ENCODE results near the gene ENAH.

The ENAH gene

DNA sequence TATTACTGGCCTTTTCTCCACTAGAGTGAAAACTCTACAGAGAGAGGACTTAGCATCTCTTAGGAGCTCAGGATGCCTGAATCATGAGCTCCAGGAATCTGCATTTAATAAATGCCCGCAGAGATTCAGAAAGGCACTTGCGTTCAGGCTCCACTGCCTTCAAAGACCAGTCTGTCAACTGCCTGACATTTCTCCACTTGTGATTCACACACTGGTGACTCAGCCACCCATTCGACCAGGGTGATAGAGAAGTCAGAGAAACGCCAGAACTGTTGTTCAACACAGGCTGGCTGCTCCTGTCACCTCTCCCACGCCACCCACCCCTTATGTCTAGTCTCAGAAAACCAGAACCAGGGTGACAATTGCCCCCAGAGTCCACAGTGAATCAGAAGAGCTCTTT lies 198.2 kb downstream of the ENAH start:
- Histone ChIP-seq H3K4me1 (ENCODE audit: insufficient read depth, low read length, severe bottlenecking) (no peaks in the 10 kb centered on the region), H3K9me3 (ENCODE audit: low read length) (peaks cover 6% of the 10 kb centered on the region), H3K4me3 (ENCODE audit: low read depth, low read length, poor library complexity, severe bottlenecking) (no peak overlapping the region), H4K20me1 (ENCODE audit: insufficient read depth, low read length) (no peaks in the 10 kb centered on the region), H3K9ac (ENCODE audit: low read length) (no peak overlapping the region), H3K79me2 (ENCODE audit: insufficient read depth, low read length) (no peaks in the 10 kb centered on the region), H3K27ac (ENCODE audit: low read depth, low read length, poor library complexity, severe bottlenecking) (no peak overlapping the region), H3K27me3 (ENCODE audit: insufficient read depth, low read length) (no peaks in the 10 kb centered on the region), H3K36me3 (ENCODE audit: insufficient read depth, low read length) (no peaks in the 10 kb centered on the region; the same call in 1 of the 2 replicates), H3K9me2 (ENCODE audit: low read depth, low read length) (no peaks in the 10 kb centered on the region), H2AFZ (ENCODE audit: low read length) (no peak overlapping the region), H3F3A (ENCODE audit: insufficient read depth, low read length) (no peaks in the 10 kb centered on the region), H3K4me2 (ENCODE audit: low read length) (no peak overlapping the region)
- no peak for TF ChIP-seq EZH2 (IDR thresholded peaks at IDR 0.05; ENCODE audit: borderline replicate concordance, low read length)
- TF ChIP-seq, protein P1, sequence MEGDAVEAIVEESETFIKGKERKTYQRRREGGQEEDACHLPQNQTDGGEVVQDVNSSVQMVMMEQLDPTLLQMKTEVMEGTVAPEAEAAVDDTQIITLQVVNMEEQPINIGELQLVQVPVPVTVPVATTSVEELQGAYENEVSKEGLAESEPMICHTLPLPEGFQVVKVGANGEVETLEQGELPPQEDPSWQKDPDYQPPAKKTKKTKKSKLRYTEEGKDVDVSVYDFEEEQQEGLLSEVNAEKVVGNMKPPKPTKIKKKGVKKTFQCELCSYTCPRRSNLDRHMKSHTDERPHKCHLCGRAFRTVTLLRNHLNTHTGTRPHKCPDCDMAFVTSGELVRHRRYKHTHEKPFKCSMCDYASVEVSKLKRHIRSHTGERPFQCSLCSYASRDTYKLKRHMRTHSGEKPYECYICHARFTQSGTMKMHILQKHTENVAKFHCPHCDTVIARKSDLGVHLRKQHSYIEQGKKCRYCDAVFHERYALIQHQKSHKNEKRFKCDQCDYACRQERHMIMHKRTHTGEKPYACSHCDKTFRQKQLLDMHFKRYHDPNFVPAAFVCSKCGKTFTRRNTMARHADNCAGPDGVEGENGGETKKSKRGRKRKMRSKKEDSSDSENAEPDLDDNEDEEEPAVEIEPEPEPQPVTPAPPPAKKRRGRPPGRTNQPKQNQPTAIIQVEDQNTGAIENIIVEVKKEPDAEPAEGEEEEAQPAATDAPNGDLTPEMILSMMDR (IDR thresholded peaks at IDR 0.05; ENCODE audit: low read length) = no peak

- Histone ChIP-seq H2AFZ (ENCODE audit: low read length) (no peak overlapping the region), H4K20me1 (ENCODE audit: insufficient read depth, low read length) (no peaks in the 10 kb centered on the region), H3K4me3 (ENCODE audit: low read depth, low read length, poor library complexity, severe bottlenecking) (no peak overlapping the region), H3F3A (ENCODE audit: insufficient read depth, low read length) (no peaks in the 10 kb centered on the region), H3K9me3 (ENCODE audit: low read length) (peaks cover 6% of the 10 kb centered on the region), H3K4me2 (ENCODE audit: low read length) (no peak overlapping the region), H3K36me3 (ENCODE audit: insufficient read depth, low read length) (no peaks in the 10 kb centered on the region; the same call in 1 of the 2 replicates), H3K9ac (ENCODE audit: low read length) (no peak overlapping the region), H3K79me2 (ENCODE audit: insufficient read depth, low read length) (no peaks in the 10 kb centered on the region), H3K27ac (ENCODE audit: low read depth, low read length, poor library complexity, severe bottlenecking) (no peak overlapping the region), H3K27me3 (ENCODE audit: insufficient read depth, low read length) (no peaks in the 10 kb centered on the region), H3K4me1 (ENCODE audit: insufficient read depth, low read length, severe bottlenecking) (no peaks in the 10 kb centered on the region), H3K9me2 (ENCODE audit: low read depth, low read length) (no peaks in the 10 kb centered on the region)
- TF ChIP-seq, protein P1 (IDR thresholded peaks at IDR 0.05; ENCODE audit: low read length) = no peak
- no peak for TF ChIP-seq EZH2 (IDR thresholded peaks at IDR 0.05; ENCODE audit: borderline replicate concordance, low read length)
Observed at GRCh38 chr1:225453797-225454648, 198.9 kb downstream of the ENAH start.

DNA sequence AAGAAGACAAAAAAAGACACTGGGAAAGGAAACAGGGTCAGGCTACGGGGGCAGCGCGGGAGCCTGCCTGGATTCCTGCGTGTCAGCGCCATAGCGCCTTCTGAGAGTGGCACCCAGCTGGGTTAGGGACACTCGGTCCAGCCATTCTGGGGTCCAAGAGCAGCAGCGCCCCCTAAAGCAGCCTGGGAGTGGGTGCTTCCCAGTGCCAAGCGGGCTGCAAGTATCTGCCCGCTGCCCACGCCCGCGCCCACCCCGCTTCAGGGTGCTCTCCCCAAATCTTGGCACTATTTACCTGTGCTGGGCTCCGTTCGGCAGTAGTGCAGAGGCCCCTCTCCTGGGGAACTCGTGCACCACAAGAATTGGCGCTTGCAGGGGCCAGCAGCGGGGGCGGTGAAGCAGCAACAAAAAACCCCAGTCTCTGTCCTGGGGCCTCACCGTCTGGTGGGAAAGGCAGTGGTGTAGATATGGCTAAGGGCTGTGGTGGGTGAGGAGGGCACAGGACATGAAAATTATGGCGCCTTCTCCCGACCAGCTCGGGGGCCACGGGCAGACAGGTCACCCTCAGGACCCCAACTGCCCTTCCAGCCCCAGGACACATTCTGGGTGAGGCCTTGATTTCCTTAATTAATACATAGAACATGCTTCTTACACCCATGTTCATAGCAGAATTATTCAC lies 200.9 kb downstream of the ENAH start:
- H3K4me1 ChIP-seq (ENCODE audit: insufficient read depth, low read length, severe bottlenecking) = no peaks in the 10 kb centered on the region
- peaks cover 6% of the 10 kb centered on the region for H3K9me3 ChIP-seq (ENCODE audit: low read length)
- H2AFZ ChIP-seq (ENCODE audit: low read length) = no peak overlapping the region
- no peaks in the 10 kb centered on the region for H3F3A ChIP-seq (ENCODE audit: insufficient read depth, low read length)
- no peak overlapping the region for H3K27ac ChIP-seq (ENCODE audit: low read depth, low read length, poor library complexity, severe bottlenecking)
- H3K36me3 ChIP-seq (ENCODE audit: insufficient read depth, low read length) = no peaks in the 10 kb centered on the region; the same call in 1 of the 2 replicates
- H3K27me3 ChIP-seq (ENCODE audit: insufficient read depth, low read length) = no peaks in the 10 kb centered on the region
- H4K20me1 ChIP-seq (ENCODE audit: insufficient read depth, low read length) = no peaks in the 10 kb centered on the region
- no peak overlapping the region for H3K4me2 ChIP-seq (ENCODE audit: low read length)
- no peaks in the 10 kb centered on the region for H3K79me2 ChIP-seq (ENCODE audit: insufficient read depth, low read length)
- no peak overlapping the region for H3K9ac ChIP-seq (ENCODE audit: low read length)
- H3K4me3 ChIP-seq (ENCODE audit: low read depth, low read length, poor library complexity, severe bottlenecking) = no peak overlapping the region
- TF ChIP-seq EZH2 (IDR thresholded peaks at IDR 0.05; ENCODE audit: borderline replicate concordance, low read length) = no peak
- TF ChIP-seq, protein P1 (IDR thresholded peaks at IDR 0.05; ENCODE audit: low read length) = no peak
- H3K9me2 ChIP-seq (ENCODE audit: low read depth, low read length) = no peaks in the 10 kb centered on the region
